Activated CD4-positive, alpha-beta T cell treated with anti-CD3 and anti-CD28 coated beads for 48 hours (primary cell): ENCODE measurements around the gene PPM1E.
"Not testable (repeated sequence)": the region's sequence is repeated elsewhere in the genome, so short reads cannot be mapped to it uniquely, and the experiment has no call there.

Experiments used
- DNase-seq: peaks from one replicate; pipeline ENCODE4 v3.0.0-alpha.2; 2020

Gene PPM1E

DNA sequence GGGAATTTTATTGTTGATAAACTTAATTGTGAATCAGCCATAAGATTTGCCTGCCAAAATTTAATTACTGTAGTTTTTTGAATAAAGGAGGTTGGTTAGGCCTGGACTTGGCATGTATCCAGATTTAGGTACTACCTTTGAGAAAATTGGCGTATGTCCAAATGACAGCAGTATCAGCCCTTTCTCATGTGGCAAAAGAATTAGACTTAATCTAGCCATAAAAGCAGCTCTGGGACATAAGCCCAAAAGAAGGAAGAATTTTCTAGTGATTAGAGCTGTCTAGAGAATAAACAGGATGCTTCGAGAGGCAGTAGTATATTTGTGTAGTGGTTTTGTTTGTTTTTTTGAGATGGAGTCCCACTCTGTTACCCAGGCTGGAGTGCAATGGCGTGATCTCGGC lies 27.7 kb downstream of the PPM1E start:
- DNase-seq = no peak

DNA sequence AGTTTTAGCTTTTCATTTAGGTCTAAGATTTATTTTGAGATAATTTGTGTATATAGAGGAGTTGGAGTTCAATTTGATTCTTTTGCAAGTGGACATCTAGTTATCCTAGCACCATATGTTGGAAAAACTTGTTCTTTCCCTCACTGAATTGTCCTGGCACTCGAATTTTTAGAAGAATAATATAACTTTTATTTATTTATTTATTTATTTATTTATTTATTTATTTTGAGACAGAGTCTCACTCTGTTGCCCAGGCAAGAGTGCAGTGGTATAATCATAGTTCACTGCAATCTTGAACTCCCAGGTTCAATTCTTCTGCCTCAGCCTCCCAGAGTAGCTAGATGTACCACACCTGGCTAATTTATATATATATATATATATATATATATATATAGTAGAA lies 29.4 kb downstream of the PPM1E start:
- no peak for DNase-seq

DNA sequence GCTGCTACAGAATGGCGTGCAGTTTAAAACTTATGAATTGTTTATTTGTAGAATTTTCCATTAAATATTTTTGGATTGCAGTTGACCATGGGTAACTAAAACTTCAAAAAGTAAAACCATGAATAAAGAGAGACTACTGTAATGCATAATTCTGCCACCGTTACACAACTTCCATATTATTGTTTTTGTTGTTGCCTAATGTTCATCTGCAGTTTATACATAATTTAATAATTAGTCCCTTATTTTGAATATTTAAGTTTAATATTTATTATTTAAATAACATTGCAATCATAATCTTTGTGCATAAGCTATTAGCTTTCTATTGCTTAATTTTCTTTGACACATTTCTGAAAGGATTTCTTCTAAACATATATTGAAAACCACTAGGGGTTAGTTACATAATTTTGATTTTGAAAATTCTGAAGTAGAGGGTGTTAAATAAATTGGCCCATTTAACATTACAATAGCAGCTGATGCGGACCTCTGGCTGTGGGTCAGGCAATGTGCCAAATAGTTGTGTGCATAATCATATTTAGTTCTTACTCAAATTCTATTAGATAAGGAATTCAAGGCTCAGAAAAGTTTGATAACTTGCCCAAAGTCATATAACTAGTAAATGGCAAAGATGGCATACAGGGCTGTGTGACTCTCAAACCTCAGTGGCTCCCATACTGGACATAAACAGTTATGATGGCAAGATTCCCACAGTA lies 31.1 kb downstream of the PPM1E start:
- DNase-seq = no peak

DNA sequence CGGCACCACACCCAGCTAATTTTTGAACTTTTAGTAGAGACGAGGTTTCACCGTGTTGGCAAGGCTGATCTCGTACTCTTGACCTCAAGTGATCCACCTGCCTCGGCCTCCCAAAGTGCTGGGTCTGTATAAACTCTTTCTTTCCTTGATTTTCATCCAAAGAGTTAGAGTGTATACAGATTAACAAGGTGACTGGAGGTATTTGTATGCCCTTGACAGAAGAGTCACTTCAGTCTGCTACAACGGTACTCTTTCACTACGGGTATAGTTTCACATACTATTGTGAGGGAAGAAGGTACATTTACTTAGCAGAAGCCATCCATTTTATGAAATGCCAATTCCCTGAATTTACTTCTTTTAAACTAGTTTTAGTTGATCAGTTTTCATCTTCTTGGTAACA lies 32.5 kb downstream of the PPM1E start:
- no peak for DNase-seq

GRCh38 chr17:58789160-58789559 lies 33.5 kb downstream of the PPM1E start:
- DNase-seq = peak; percentile 28

- DNase-seq = no peak
Measured at GRCh38 chr17:58789831-58790230, 34.2 kb downstream of the PPM1E start.

DNA sequence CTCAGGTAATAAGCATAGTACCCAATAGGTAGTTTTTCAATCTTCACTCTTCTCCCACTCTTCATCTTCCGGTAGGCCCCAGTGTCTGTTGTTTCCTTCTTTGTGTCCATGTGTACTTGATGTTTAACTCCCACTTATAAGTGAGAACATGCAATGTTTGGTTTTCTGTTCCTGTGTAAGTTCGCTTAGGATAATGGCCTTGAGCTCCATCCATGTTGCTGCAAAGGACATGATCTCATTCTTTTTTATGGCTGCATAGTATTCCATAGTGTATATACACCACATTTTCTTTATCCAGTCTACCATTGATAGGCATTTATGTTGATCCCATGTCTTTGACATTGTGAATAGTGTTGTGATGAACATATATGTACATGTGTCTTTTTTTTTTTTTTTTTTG lies 38.9 kb downstream of the PPM1E start:
- DNase-seq = not testable (repeated sequence)

- no peak for DNase-seq
Measured at GRCh38 chr17:58802188-58802587, 46.5 kb downstream of the PPM1E start.

GRCh38 chr17:58806046-58806445 lies 50.4 kb downstream of the PPM1E start:
- no peak for DNase-seq

GRCh38 chr17:58808609-58809563 lies 53.2 kb downstream of the PPM1E start:
- DNase-seq = no peak

DNA sequence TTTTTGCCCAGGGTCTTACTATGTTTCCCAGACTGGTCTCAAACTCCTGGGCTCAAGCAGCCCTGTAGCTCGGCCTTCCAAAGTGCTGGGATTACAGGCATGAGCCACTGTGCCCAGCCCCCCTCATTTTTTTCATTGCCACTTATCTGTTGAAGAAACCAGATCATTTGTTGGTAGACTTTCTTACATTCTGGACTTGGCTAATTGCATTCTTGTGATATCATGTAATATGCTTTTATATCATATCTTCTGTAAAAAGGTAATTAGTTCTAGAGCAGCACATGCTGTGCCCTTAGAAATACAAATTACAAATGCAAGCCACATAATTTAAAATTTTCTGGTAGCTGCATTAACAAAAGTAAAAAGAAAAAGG lies 53.9 kb downstream of the PPM1E start:
- no peak for DNase-seq

GRCh38 chr17:58811290-58811689 lies 55.6 kb downstream of the PPM1E start:
- DNase-seq = no peak

GRCh38 chr17:58813712-58814111 lies 58.1 kb downstream of the PPM1E start:
- DNase-seq = no peak

- DNase-seq = no peak
Measured at GRCh38 chr17:58818654-58819053, 63.0 kb downstream of the PPM1E start.

- no peak for DNase-seq
Measured at GRCh38 chr17:58822148-58823050, 66.7 kb downstream of the PPM1E start.

- no peak for DNase-seq
Measured at GRCh38 chr17:58823051-58823525, 67.4 kb downstream of the PPM1E start.

DNA sequence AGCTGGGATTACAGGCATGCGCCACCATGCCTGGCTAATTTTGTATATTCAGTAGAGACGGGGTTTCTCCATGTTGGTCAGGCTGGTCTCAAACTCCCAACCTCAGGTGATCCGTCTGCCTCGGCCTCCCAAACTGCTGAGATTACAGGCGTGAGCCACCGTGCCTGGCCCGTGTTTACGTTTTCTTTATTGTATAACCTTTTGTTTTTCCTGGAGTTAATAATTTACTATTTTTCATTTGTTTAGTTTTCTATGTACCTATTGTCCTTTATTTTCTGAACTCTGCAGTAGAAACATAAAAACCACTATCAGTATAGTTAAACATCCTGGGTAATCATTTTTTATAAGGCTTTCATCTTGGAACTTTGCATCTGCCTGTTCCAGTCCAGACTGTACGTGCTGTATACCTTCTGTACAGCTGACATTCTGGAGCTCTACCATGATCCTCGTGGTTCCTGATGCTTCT lies 73.6 kb downstream of the PPM1E start:
- DNase-seq = no peak

GRCh38 chr17:58831780-58832179 lies 76.1 kb downstream of the PPM1E start:
- no peak for DNase-seq

GRCh38 chr17:58832514-58832913 lies 76.9 kb downstream of the PPM1E start:
- DNase-seq = no peak

GRCh38 chr17:58837699-58838098 lies 82.0 kb downstream of the PPM1E start:
- no peak for DNase-seq

GRCh38 chr17:58840820-58841612 lies 85.4 kb downstream of the PPM1E start:
- no peak for DNase-seq

GRCh38 chr17:58846413-58846812 lies 90.8 kb downstream of the PPM1E start:
- not testable (repeated sequence) for DNase-seq
